Measurements from ENCODE around the gene LSAMP.

LSAMP gene

GRCh38 chr3:116350119-116350733 is 95.1 kb downstream of the LSAMP start:
- no peak for DNase-seq

- DNase-seq = no peak
Observed at GRCh38 chr3:116348216-116348615, 97.1 kb downstream of the LSAMP start.

GRCh38 chr3:116342499-116342898 is 102.8 kb downstream of the LSAMP start:
- no peak for DNase-seq

GRCh38 chr3:116341899-116342298 is 103.4 kb downstream of the LSAMP start:
- DNase-seq = no peak

- DNase-seq = no peak
Observed at GRCh38 chr3:116341381-116341780, 103.9 kb downstream of the LSAMP start.

- DNase-seq = no peak
Observed at GRCh38 chr3:116340680-116341216, 104.5 kb downstream of the LSAMP start.

GRCh38 chr3:116339441-116340028 is 105.8 kb downstream of the LSAMP start:
- no peak for DNase-seq

GRCh38 chr3:116338713-116339112 is 106.6 kb downstream of the LSAMP start:
- DNase-seq = no peak

- no peak for DNase-seq
Observed at GRCh38 chr3:116337229-116337628, 108.1 kb downstream of the LSAMP start.

GRCh38 chr3:116331380-116331779 is 113.9 kb downstream of the LSAMP start:
- DNase-seq = no peak

- DNase-seq = no peak
Observed at GRCh38 chr3:116322750-116323375, 122.4 kb downstream of the LSAMP start.

GRCh38 chr3:116318370-116318769 is 126.9 kb downstream of the LSAMP start:
- no peak for DNase-seq

GRCh38 chr3:116316771-116317170 is 128.5 kb downstream of the LSAMP start:
- DNase-seq = no peak

- no peak for DNase-seq
Observed at GRCh38 chr3:116314476-116314875, 130.8 kb downstream of the LSAMP start.

- DNase-seq = no peak
Observed at GRCh38 chr3:116306720-116307119, 138.6 kb downstream of the LSAMP start.

- no peak for DNase-seq
Observed at GRCh38 chr3:116306149-116306548, 139.1 kb downstream of the LSAMP start.

GRCh38 chr3:116302087-116302747 is 143.1 kb downstream of the LSAMP start:
- DNase-seq = no peak

- no peak for DNase-seq
Observed at GRCh38 chr3:116301422-116301821, 143.9 kb downstream of the LSAMP start.

GRCh38 chr3:116300226-116300625 is 145.1 kb downstream of the LSAMP start:
- no peak for DNase-seq

- no peak for DNase-seq
Observed at GRCh38 chr3:116299646-116300081, 145.6 kb downstream of the LSAMP start.

- no peak for DNase-seq
Observed at GRCh38 chr3:116298151-116298550, 147.1 kb downstream of the LSAMP start.

- DNase-seq = no peak
Observed at GRCh38 chr3:116291141-116291540, 154.1 kb downstream of the LSAMP start.

- DNase-seq = no peak
Observed at GRCh38 chr3:116288485-116288884, 156.8 kb downstream of the LSAMP start.

Measured in amniotic stem cell (primary cell).